IMR-90 (cell line): Measurements from ENCODE around the gene DDX54.

Experiments
- CEBPB ChIP-seq: IDR thresholded peaks from 2 replicates; pipeline ENCODE4 v1.6.1; 2012; ENCODE audit warnings: low read depth, low read length, improper control_type of control experiment
- ELK1 ChIP-seq: fragments of 150-350 bp; IDR thresholded peaks from 2 replicates; pipeline ENCODE4 v1.6.1; 2016; ENCODE audit warnings: low read depth, mild to moderate bottlenecking, low read length, moderate library complexity, borderline replicate concordance
- FOS ChIP-seq: fragments of 150-350 bp; IDR thresholded peaks from 2 replicates; pipeline ENCODE4 v1.6.1; 2016; ENCODE audit warnings: low read depth, low read length
- MAZ ChIP-seq: IDR thresholded peaks from 2 replicates; pipeline ENCODE4 v1.6.1; 2012; ENCODE audit warnings: low read depth, mild to moderate bottlenecking, low read length, improper control_type of control experiment, moderate library complexity, borderline replicate concordance
- MXI1 ChIP-seq: IDR thresholded peaks from 2 replicates; pipeline ENCODE4 v1.6.1; 2012; ENCODE audit warnings: low read depth, mild to moderate bottlenecking, low read length, moderate library complexity, borderline replicate concordance
- NFE2L2 ChIP-seq: fragments of 150-350 bp; IDR thresholded peaks from 2 replicates; pipeline ENCODE4 v1.6.1; 2016; ENCODE audit warnings: low read depth, mild to moderate bottlenecking, low read length
- POLR2A ChIP-seq: IDR thresholded peaks from 2 replicates; pipeline ENCODE4 v1.6.1; 2012; ENCODE audit warnings: mild to moderate bottlenecking, low read depth, low read length
- RAD21 ChIP-seq: IDR thresholded peaks from 2 replicates; pipeline ENCODE4 v1.6.1; 2012; ENCODE audit warnings: low read length, improper control_type of control experiment
- RFX5 ChIP-seq: IDR thresholded peaks from 2 replicates; pipeline ENCODE4 v1.8.0; 2012; ENCODE audit warnings: low read depth, mild to moderate bottlenecking, low read length, moderate library complexity
- SMC3 ChIP-seq: fragments of 150-350 bp; IDR thresholded peaks from 2 replicates; pipeline ENCODE4 v1.6.1; 2016; ENCODE audit warnings: low read depth, mild to moderate bottlenecking, antibody characterized with exemption, low read length, moderate library complexity
- TF ChIP-seq, protein P1 (sequence below): conservative IDR thresholded peaks from 2 replicates; pipeline ENCODE4 v1.5.1; 2012; ENCODE audit warnings: mild to moderate bottlenecking, low read depth, low read length, improper control_type of control experiment

GRCh38 chr12:113172185-113172584 is 13.1 kb downstream of the DDX54 start:
- TF ChIP-seq ELK1, result no peak
- no peak for TF ChIP-seq RFX5
- no peak for TF ChIP-seq POLR2A
- TF ChIP-seq, protein P1, sequence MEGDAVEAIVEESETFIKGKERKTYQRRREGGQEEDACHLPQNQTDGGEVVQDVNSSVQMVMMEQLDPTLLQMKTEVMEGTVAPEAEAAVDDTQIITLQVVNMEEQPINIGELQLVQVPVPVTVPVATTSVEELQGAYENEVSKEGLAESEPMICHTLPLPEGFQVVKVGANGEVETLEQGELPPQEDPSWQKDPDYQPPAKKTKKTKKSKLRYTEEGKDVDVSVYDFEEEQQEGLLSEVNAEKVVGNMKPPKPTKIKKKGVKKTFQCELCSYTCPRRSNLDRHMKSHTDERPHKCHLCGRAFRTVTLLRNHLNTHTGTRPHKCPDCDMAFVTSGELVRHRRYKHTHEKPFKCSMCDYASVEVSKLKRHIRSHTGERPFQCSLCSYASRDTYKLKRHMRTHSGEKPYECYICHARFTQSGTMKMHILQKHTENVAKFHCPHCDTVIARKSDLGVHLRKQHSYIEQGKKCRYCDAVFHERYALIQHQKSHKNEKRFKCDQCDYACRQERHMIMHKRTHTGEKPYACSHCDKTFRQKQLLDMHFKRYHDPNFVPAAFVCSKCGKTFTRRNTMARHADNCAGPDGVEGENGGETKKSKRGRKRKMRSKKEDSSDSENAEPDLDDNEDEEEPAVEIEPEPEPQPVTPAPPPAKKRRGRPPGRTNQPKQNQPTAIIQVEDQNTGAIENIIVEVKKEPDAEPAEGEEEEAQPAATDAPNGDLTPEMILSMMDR, result no peak
- no peak for TF ChIP-seq FOS
- TF ChIP-seq CEBPB, result no peak
- TF ChIP-seq MXI1, result no peak
- TF ChIP-seq NFE2L2, result no peak
- TF ChIP-seq MAZ, result no peak
- no peak for TF ChIP-seq RAD21
- no peak for TF ChIP-seq SMC3
